ENCODE data around the gene IGFL4.

Gene IGFL4

GRCh38 chr19:46060012-46060411, 19.2 kb upstream of the IGFL4 start:
- no peak for DNase-seq

- DNase-seq, result no peak
These were observed 18.0 kb upstream of the IGFL4 start for GRCh38 chr19:46058778-46059177.

- DNase-seq, result no peak
These were observed 15.7 kb upstream of the IGFL4 start for GRCh38 chr19:46056536-46056935.

- DNase-seq, result no peak
These were observed 12.1 kb upstream of the IGFL4 start for GRCh38 chr19:46052896-46053295.

GRCh38 chr19:46049597-46049996, 8.8 kb upstream of the IGFL4 start:
- no peak for DNase-seq

- DNase-seq, result no peak
These were observed 2.7 kb upstream of the IGFL4 start for GRCh38 chr19:46043519-46043918.

- no peak for DNase-seq
These were observed 1.6 kb upstream of the IGFL4 start for GRCh38 chr19:46042252-46042883.

- no peak for DNase-seq
These were observed 677 bp downstream of the IGFL4 start for GRCh38 chr19:46040125-46040524.

GRCh38 chr19:46036744-46037128, 4.1 kb downstream of the IGFL4 start:
- DNase-seq, result no peak

- DNase-seq, result no peak
These were observed 4.6 kb downstream of the IGFL4 start for GRCh38 chr19:46035986-46036743.

GRCh38 chr19:46035546-46035945, 5.3 kb downstream of the IGFL4 start:
- no peak for DNase-seq

- no peak for DNase-seq
These were observed 7.4 kb downstream of the IGFL4 start for GRCh38 chr19:46033401-46033800.

- DNase-seq, result no peak
These were observed 8.2 kb downstream of the IGFL4 start for GRCh38 chr19:46032597-46033025.

GRCh38 chr19:46031781-46032596, 8.8 kb downstream of the IGFL4 start:
- DNase-seq, result no peak

GRCh38 chr19:46030812-46031550, 9.8 kb downstream of the IGFL4 start:
- no peak for DNase-seq

GRCh38 chr19:46025835-46026234, 15.0 kb downstream of the IGFL4 start:
- no peak for DNase-seq

GRCh38 chr19:46023311-46023779, 17.5 kb downstream of the IGFL4 start:
- no peak for DNase-seq

GRCh38 chr19:46022431-46023310, 18.1 kb downstream of the IGFL4 start, which contains the start of gene PGLYRP1:
Gene PGLYRP1, minus strand, starts transcription at chr19:46023053. Its CDS starts 32 bp downstream, at chr19:46023021.
- DNase-seq, result no peak

GRCh38 chr19:46022061-46022430, 18.8 kb downstream of the IGFL4 start:
- no peak for DNase-seq

GRCh38 chr19:46021531-46022041, 19.2 kb downstream of the IGFL4 start:
- DNase-seq, result no peak

- no peak for DNase-seq
These were observed 20.0 kb downstream of the IGFL4 start for GRCh38 chr19:46020819-46021125.

GRCh38 chr19:46019270-46019669, 21.5 kb downstream of the IGFL4 start:
- DNase-seq, result no peak
